Measurements from ENCODE around the gene HPS3.
"Not testable (repeated sequence)": the region's sequence is repeated elsewhere in the genome, so short reads cannot be mapped to it uniquely, and the experiment has no call there.

HPS3 gene

GRCh38 chr3:149195221-149195620 is 65.8 kb downstream of the HPS3 start:
- DNase-seq (ENCODE audit: low read depth in 2 of 2) = no peak

GRCh38 chr3:149196805-149197592 is 67.6 kb downstream of the HPS3 start:
- not testable (repeated sequence) for DNase-seq (ENCODE audit: low read depth in 2 of 2)

GRCh38 chr3:149197669-149198068 is 68.2 kb downstream of the HPS3 start:
- no peak for DNase-seq (ENCODE audit: low read depth in 2 of 2)

- no peak for DNase-seq (ENCODE audit: low read depth in 2 of 2)
These were observed 69.2 kb downstream of the HPS3 start for GRCh38 chr3:149198611-149199010.

GRCh38 chr3:149199474-149199873 is 70.0 kb downstream of the HPS3 start:
- DNase-seq (ENCODE audit: low read depth in 2 of 2) = no peak

- no peak for DNase-seq (ENCODE audit: low read depth in 2 of 2)
These were observed 74.3 kb downstream of the HPS3 start for GRCh38 chr3:149203758-149204157.

GRCh38 chr3:149204390-149204991 is 75.1 kb downstream of the HPS3 start:
- no peak for DNase-seq (ENCODE audit: low read depth in 2 of 2)

- no peak for DNase-seq (ENCODE audit: low read depth in 2 of 2)
These were observed 78.0 kb downstream of the HPS3 start for GRCh38 chr3:149207475-149207874.

- DNase-seq (ENCODE audit: low read depth in 2 of 2) = no peak
These were observed 80.0 kb downstream of the HPS3 start for GRCh38 chr3:149209431-149209830.

- DNase-seq (ENCODE audit: low read depth in 2 of 2) = no peak
These were observed 82.9 kb downstream of the HPS3 start for GRCh38 chr3:149212386-149212785.

- no peak for DNase-seq (ENCODE audit: low read depth in 2 of 2)
These were observed 85.3 kb downstream of the HPS3 start for GRCh38 chr3:149214702-149215101.

- DNase-seq (ENCODE audit: low read depth in 2 of 2) = no peak
These were observed 86.1 kb downstream of the HPS3 start for GRCh38 chr3:149215515-149215914.

GRCh38 chr3:149216193-149216869 is 86.9 kb downstream of the HPS3 start:
- DNase-seq (ENCODE audit: low read depth in 2 of 2) = no peak

- DNase-seq (ENCODE audit: low read depth in 2 of 2) = no peak
These were observed 87.9 kb downstream of the HPS3 start for GRCh38 chr3:149217347-149217746.

- DNase-seq (ENCODE audit: low read depth in 2 of 2) = not testable (repeated sequence)
These were observed 90.1 kb downstream of the HPS3 start for GRCh38 chr3:149219380-149220121.

GRCh38 chr3:149221783-149222517 is 92.5 kb downstream of the HPS3 start, which contains the start of gene CP:
CP (minus strand) TSS chr3:149221829; CDS start chr3:149221792, 37 bp downstream.
- DNase-seq (ENCODE audit: low read depth in 2 of 2) = no peak
